GM21381 (cell line): Measurements from ENCODE around the gene GFI1.
A peak's percentile ranks its signal among the peaks of the same experiment; 100 is the strongest.

Experiments used
- ATAC-seq: cut with Tn5 transposase; IDR thresholded peaks from one replicate; pipeline ENCODE4 v1.9.1; 2021; ENCODE audit warnings: mild to moderate bottlenecking, moderate library complexity; ENCODE audit not compliant: unreplicated experiment

GFI1 gene

GRCh38 chr1:92488832-92489231, 2.1 kb upstream of the GFI1 start:
- no peak for ATAC-seq

GRCh38 chr1:92488416-92488815, 1.7 kb upstream of the GFI1 start:
- ATAC-seq = no peak

GRCh38 chr1:92487078-92487605, 417 bp upstream of the GFI1 start:
- no peak for ATAC-seq

GRCh38 chr1:92485381-92486250, 1.1 kb downstream of the GFI1 start:
- ATAC-seq = peak; percentile 52

- ATAC-seq = peak; percentile 30
Observed at GRCh38 chr1:92484472-92485380, 2.0 kb downstream of the GFI1 start.

GRCh38 chr1:92483610-92484471, 2.9 kb downstream of the GFI1 start:
- no peak for ATAC-seq

- no peak for ATAC-seq
Observed at GRCh38 chr1:92482665-92483609, 3.8 kb downstream of the GFI1 start.

- ATAC-seq = no peak
Observed at GRCh38 chr1:92481971-92482664, 4.6 kb downstream of the GFI1 start.

- no peak for ATAC-seq
Observed at GRCh38 chr1:92481599-92481925, 5.2 kb downstream of the GFI1 start.

GRCh38 chr1:92480813-92481598, 5.7 kb downstream of the GFI1 start:
- ATAC-seq = no peak

GRCh38 chr1:92480200-92480812, 6.4 kb downstream of the GFI1 start:
- ATAC-seq = no peak

GRCh38 chr1:92479587-92479986, 7.1 kb downstream of the GFI1 start:
- no peak for ATAC-seq

- ATAC-seq = no peak
Observed at GRCh38 chr1:92478393-92478792, 8.3 kb downstream of the GFI1 start.

- no peak for ATAC-seq
Observed at GRCh38 chr1:92476071-92476631, 10.6 kb downstream of the GFI1 start.

- no peak for ATAC-seq
Observed at GRCh38 chr1:92475029-92475428, 11.7 kb downstream of the GFI1 start.

GRCh38 chr1:92473781-92474495, 12.8 kb downstream of the GFI1 start:
- ATAC-seq = peak; percentile 44

- ATAC-seq = no peak
Observed at GRCh38 chr1:92470216-92470615, 16.5 kb downstream of the GFI1 start.
